ENCODE data around the gene WDR31. TPM values are rescaled to one million over a fixed set of nuclear protein-coding genes. Genes with fewer than 3 reads are reported as not detected.

WDR31 gene
- total and polyA plus RNA-seq, 9 donors, result 1.2 to 3.3 (median 2.4) TPM

DNA sequence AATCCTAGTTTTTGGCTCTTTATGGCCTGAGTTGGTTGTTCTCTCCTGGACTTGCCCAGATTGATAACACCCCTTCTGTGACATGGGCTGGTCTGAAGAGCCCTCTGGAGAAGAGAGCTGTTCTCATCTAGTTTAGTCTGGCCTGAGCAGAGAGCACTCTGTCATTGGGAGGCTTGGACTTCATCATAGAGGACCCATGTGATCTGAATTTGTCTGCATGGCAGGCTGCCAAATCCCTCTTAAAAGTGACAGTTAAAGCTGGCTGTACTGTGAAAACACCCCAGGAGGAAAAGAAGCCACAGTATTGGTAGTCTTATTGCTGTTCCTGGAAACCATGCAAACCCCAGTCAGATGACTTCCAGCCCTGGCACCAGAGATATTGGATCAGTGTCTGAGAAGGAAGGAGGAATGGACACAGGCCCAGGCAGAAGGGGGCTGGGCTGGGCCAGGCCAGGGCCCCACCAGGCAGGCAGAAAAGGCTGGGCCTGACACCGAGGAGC, 3.7 kb upstream of the WDR31 start:
- H3K4me3 ChIP-seq (ENCODE audit: low read length), result no peak overlapping the region

DNA sequence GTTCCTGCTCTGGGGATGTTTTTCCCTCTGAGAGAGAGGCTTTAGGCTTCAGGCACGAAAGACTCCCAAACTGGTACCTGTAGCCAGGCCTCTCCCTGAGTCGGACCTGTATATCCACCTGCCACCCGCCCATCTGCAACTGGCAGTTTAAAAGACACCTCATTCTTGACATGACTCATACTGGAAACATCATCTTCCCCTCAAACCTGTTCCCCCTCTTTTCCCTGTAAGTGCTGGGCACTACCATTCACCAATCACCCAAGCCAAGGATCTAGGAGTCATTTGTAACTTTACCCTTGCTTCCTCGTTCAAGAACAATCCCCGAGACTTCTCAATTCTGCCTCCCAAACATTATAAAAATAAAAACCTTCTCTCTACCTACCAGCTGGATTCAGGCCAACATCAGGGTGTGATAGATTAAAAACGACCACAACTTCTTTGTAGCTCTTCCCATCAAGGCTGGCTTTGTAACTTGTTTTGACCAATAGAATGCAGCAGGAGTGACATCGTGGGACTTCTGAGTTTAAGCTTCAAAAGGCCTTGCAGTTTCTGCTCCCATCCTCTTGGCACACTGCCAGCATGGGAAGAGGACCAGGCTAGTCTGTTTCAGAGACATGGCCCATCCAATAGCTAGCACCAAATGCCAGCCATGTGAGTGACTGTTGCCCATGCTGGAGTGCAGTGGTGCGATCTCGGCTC, 1.8 kb upstream of the WDR31 start:
- H3K9me3 ChIP-seq (replicated peaks; ENCODE audit: control insufficient read depth, low read depth, low read length), result no peaks in the 10 kb centered on the region
- H3K4me3 ChIP-seq (ENCODE audit: low read length), result no peak overlapping the region
- no peak for DNase-seq
- no peak overlapping the region for H3K27ac ChIP-seq (ENCODE audit: low read length)
- H3K27me3 ChIP-seq (ENCODE audit: control insufficient read depth, insufficient read depth, low read length), result peaks cover 2% of the 10 kb centered on the region
- H3K4me1 ChIP-seq (ENCODE audit: control insufficient read depth, insufficient read depth, low read length), result peaks cover 7% of the 10 kb centered on the region
- WGBS (ENCODE audit: insufficient coverage), result 82% methylated on average over 6 of the region's 9 CpGs
- no peaks in the 10 kb centered on the region for H3K36me3 ChIP-seq (ENCODE audit: control insufficient read depth, insufficient read depth, low read length)

More for the DNA sequence above, 3.7 kb upstream of the WDR31 start:
- Histone ChIP-seq H3K9me3 (replicated peaks; ENCODE audit: control insufficient read depth, low read depth, low read length) (no peaks in the 10 kb centered on the region), H3K27me3 (ENCODE audit: control insufficient read depth, insufficient read depth, low read length) (peaks cover 12% of the 10 kb centered on the region), H3K36me3 (ENCODE audit: control insufficient read depth, insufficient read depth, low read length) (no peaks in the 10 kb centered on the region), H3K4me1 (ENCODE audit: control insufficient read depth, insufficient read depth, low read length) (peaks cover 7% of the 10 kb centered on the region), H3K27ac (ENCODE audit: low read length) (peak overlapping the region; percentile 67)
- peak; percentile 66 for DNase-seq
- no CpG with 5 or more reads among the region's 1 CpG for WGBS (ENCODE audit: insufficient coverage)

DNA sequence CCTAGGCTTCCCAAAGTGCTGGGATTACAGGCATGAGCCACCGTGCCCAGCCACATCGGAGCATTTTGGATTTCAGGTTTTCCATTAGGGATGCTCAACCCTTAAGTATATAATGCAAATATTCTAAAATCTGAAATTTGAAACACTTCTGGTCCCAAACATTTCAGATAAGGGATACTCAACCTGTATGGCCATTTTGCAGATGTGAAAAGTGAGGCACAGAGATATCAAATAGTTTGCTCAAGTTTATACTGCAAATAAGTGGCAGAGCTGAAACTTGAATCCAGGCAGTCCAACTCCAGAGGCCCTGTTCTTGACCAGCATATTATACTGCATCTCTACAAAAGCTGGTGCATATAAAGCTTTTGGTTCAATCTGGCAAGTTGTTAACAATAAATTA, 2.4 kb downstream of the WDR31 start:
- no peaks in the 10 kb centered on the region for H3K36me3 ChIP-seq (ENCODE audit: control insufficient read depth, insufficient read depth, low read length)
- no peak for DNase-seq
- no peaks in the 10 kb centered on the region for H3K27me3 ChIP-seq (ENCODE audit: control insufficient read depth, insufficient read depth, low read length)
- H3K9me3 ChIP-seq (replicated peaks; ENCODE audit: control insufficient read depth, low read depth, low read length), result no peaks in the 10 kb centered on the region
- no peak overlapping the region for H3K4me3 ChIP-seq (ENCODE audit: low read length)
- peaks cover 4% of the 10 kb centered on the region for H3K4me1 ChIP-seq (ENCODE audit: control insufficient read depth, insufficient read depth, low read length)
- no CpG with 5 or more reads among the region's 2 CpGs for WGBS (ENCODE audit: insufficient coverage)
- H3K27ac ChIP-seq (ENCODE audit: low read length), result no peak overlapping the region

DNA sequence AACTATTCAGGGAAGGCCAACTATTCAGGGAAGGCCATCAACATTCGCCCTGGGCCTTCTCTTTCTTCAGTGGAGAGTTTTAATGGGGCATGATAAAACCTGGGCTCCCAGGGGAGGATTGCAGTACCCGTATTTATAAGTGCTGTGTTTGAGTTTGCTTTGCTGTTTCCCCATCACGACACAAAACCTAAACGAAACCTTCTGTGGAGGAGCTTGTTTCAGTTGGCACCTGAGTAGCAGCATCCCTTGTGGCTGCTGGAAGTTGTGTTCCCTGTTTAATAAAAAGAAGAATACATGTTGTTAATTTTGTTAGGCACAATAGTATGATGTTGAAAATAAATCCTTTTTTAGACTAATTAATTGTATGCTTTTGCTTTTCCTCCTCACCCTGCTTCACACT, 8.3 kb downstream of the WDR31 start:
- no peak for DNase-seq
- no peak overlapping the region for H3K4me3 ChIP-seq (ENCODE audit: low read length)
- no peaks in the 10 kb centered on the region for H3K36me3 ChIP-seq (ENCODE audit: control insufficient read depth, insufficient read depth, low read length)
- H3K4me1 ChIP-seq (ENCODE audit: control insufficient read depth, insufficient read depth, low read length), result no peaks in the 10 kb centered on the region
- no peaks in the 10 kb centered on the region for H3K9me3 ChIP-seq (replicated peaks; ENCODE audit: control insufficient read depth, low read depth, low read length)
- WGBS (ENCODE audit: insufficient coverage), result 40% methylated on average over 1 of the region's 4 CpGs
- no peaks in the 10 kb centered on the region for H3K27me3 ChIP-seq (ENCODE audit: control insufficient read depth, insufficient read depth, low read length)
- H3K27ac ChIP-seq (ENCODE audit: low read length), result no peak overlapping the region

DNA sequence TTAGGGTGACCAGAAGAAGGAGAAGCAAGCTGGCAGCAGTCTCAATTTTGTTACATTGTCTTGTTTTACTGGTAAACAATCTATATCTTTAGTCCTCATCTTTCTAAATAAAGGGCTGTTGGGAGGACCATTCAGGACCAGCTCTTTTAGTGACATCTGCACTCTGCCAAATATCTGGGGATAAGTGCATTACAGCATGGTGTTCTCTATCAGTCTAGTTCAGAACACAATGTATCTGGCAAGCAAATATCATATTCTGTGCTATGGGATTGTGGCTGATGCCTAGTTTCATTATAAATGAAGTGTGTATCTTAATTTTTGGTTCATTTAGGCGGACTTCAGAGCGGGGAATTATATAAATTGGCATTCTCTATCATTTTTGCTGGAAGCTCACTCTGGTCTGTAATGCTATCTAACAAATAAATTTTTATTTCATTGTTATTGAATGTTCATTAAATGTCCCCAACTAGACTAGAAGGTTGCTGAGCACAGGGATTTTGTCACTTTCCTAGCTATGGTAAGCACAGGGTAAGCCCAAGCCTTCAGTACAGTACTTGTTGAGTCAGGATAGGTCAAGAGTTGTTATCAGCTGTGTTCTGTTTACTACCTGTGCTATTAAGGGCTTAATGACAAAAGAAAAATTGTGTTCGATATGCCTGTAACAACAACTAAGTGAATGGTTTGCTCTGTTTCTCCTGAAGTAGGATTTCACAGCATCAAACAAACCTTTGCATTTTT, 11.9 kb downstream of the WDR31 start:
- no peak for DNase-seq
- no peaks in the 10 kb centered on the region for H3K27me3 ChIP-seq (ENCODE audit: control insufficient read depth, insufficient read depth, low read length)
- H3K36me3 ChIP-seq (ENCODE audit: control insufficient read depth, insufficient read depth, low read length), result no peaks in the 10 kb centered on the region
- no peak overlapping the region for H3K4me3 ChIP-seq (ENCODE audit: low read length)
- H3K9me3 ChIP-seq (replicated peaks; ENCODE audit: control insufficient read depth, low read depth, low read length), result no peaks in the 10 kb centered on the region
- H3K4me1 ChIP-seq (ENCODE audit: control insufficient read depth, insufficient read depth, low read length), result no peaks in the 10 kb centered on the region
- WGBS (ENCODE audit: insufficient coverage), result no CpG with 5 or more reads among the region's 3 CpGs
- no peak overlapping the region for H3K27ac ChIP-seq (ENCODE audit: low read length)

DNA sequence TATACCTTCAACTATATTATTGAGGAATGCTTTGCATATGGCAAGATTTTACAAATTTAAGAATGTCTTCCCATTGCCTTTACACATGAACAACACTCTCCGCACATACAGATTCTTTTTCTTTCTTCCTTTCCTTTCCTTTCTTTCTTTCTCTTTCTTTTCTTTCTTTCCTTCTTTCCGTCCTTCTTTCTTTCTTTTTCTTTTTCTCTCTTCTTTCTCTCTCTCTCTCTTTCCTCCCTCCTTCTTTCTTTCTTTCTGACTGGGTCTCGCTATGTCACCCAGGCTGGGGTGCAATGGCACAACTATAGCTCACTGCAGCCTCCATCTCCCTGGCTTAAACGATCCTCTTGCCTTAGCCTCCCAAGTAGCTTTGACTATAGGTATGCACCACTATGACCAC, 13.8 kb downstream of the WDR31 start:
- no peaks in the 10 kb centered on the region for H3K36me3 ChIP-seq (ENCODE audit: control insufficient read depth, insufficient read depth, low read length)
- no peak overlapping the region for H3K4me3 ChIP-seq (ENCODE audit: low read length)
- no peak overlapping the region for H3K27ac ChIP-seq (ENCODE audit: low read length)
- 89% methylated on average over 2 of the region's 4 CpGs for WGBS (ENCODE audit: insufficient coverage)
- no peak for DNase-seq
- no peaks in the 10 kb centered on the region for H3K27me3 ChIP-seq (ENCODE audit: control insufficient read depth, insufficient read depth, low read length)
- H3K4me1 ChIP-seq (ENCODE audit: control insufficient read depth, insufficient read depth, low read length), result no peaks in the 10 kb centered on the region
- H3K9me3 ChIP-seq (replicated peaks; ENCODE audit: control insufficient read depth, low read depth, low read length), result no peaks in the 10 kb centered on the region

GRCh38 chr9:113322671-113323070, 17.4 kb downstream of the WDR31 start:
- WGBS (ENCODE audit: insufficient coverage), result 90% methylated on average over 3 of the region's 6 CpGs
- no peak overlapping the region for H3K27ac ChIP-seq (ENCODE audit: low read length)
- no peaks in the 10 kb centered on the region for H3K9me3 ChIP-seq (replicated peaks; ENCODE audit: control insufficient read depth, low read depth, low read length)
- no peaks in the 10 kb centered on the region for H3K36me3 ChIP-seq (ENCODE audit: control insufficient read depth, insufficient read depth, low read length)
- no peaks in the 10 kb centered on the region for H3K27me3 ChIP-seq (ENCODE audit: control insufficient read depth, insufficient read depth, low read length)
- no peak for DNase-seq
- no peaks in the 10 kb centered on the region for H3K4me1 ChIP-seq (ENCODE audit: control insufficient read depth, insufficient read depth, low read length)
- no peak overlapping the region for H3K4me3 ChIP-seq (ENCODE audit: low read length)

- H3K27me3 ChIP-seq (ENCODE audit: control insufficient read depth, insufficient read depth, low read length), result no peaks in the 10 kb centered on the region
- H3K4me3 ChIP-seq (ENCODE audit: low read length), result no peak overlapping the region
- WGBS (ENCODE audit: insufficient coverage), result 71% methylated on average over 3 of the region's 3 CpGs
- no peak overlapping the region for H3K27ac ChIP-seq (ENCODE audit: low read length)
- no peaks in the 10 kb centered on the region for H3K4me1 ChIP-seq (ENCODE audit: control insufficient read depth, insufficient read depth, low read length)
- no peaks in the 10 kb centered on the region for H3K36me3 ChIP-seq (ENCODE audit: control insufficient read depth, insufficient read depth, low read length)
- no peaks in the 10 kb centered on the region for H3K9me3 ChIP-seq (replicated peaks; ENCODE audit: control insufficient read depth, low read depth, low read length)
- no peak for DNase-seq
Observed at GRCh38 chr9:113320051-113320450, 20.0 kb downstream of the WDR31 start.

DNA sequence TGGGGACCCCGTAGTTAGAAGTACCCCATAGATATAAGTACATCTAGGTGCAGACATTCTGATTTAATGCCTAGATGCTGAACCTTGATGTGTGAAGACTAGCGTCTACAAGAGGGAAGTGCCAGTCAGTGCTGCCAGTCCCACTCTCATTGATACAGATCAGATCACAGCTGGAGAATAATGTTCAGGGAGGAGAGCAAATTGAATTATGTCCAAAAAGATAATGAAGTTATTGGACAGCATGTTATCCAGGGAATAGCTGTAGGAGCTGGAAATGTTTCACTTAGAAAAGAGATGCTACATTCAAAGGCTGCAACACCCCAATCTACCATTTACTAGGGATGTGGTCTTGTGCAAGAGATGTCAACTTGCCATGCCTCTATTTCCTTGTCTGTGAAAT, 21.0 kb downstream of the WDR31 start:
- Histone ChIP-seq H3K9me3 (replicated peaks; ENCODE audit: control insufficient read depth, low read depth, low read length) (no peaks in the 10 kb centered on the region), H3K36me3 (ENCODE audit: control insufficient read depth, insufficient read depth, low read length) (no peaks in the 10 kb centered on the region), H3K27ac (ENCODE audit: low read length) (no peak overlapping the region), H3K27me3 (ENCODE audit: control insufficient read depth, insufficient read depth, low read length) (no peaks in the 10 kb centered on the region), H3K4me3 (ENCODE audit: low read length) (no peak overlapping the region), H3K4me1 (ENCODE audit: control insufficient read depth, insufficient read depth, low read length) (no peaks in the 10 kb centered on the region)
- DNase-seq, result no peak
- WGBS (ENCODE audit: insufficient coverage), result no CpG with 5 or more reads among the region's 2 CpGs

- H3K36me3 ChIP-seq (ENCODE audit: control insufficient read depth, insufficient read depth, low read length), result no peaks in the 10 kb centered on the region
- no CpG with 5 or more reads among the region's 2 CpGs for WGBS (ENCODE audit: insufficient coverage)
- H3K4me3 ChIP-seq (ENCODE audit: low read length), result no peak overlapping the region
- no peaks in the 10 kb centered on the region for H3K9me3 ChIP-seq (replicated peaks; ENCODE audit: control insufficient read depth, low read depth, low read length)
- H3K4me1 ChIP-seq (ENCODE audit: control insufficient read depth, insufficient read depth, low read length), result peaks cover 3% of the 10 kb centered on the region
- H3K27ac ChIP-seq (ENCODE audit: low read length), result no peak overlapping the region
- DNase-seq, result peak; percentile 36
- H3K27me3 ChIP-seq (ENCODE audit: control insufficient read depth, insufficient read depth, low read length), result no peaks in the 10 kb centered on the region
Observed at GRCh38 chr9:113317777-113318176, 22.3 kb downstream of the WDR31 start.
